ENCODE measurements around the gene MYO1D.

The MYO1D gene

GRCh38 chr17:32819035-32819434 lies 57.9 kb downstream of the MYO1D start:
- DNase-seq (ENCODE audit: low spot score): peak; percentile 78

GRCh38 chr17:32815460-32815859 lies 61.5 kb downstream of the MYO1D start:
- DNase-seq (ENCODE audit: low spot score): no peak

- DNase-seq (ENCODE audit: low spot score): no peak
Measured at GRCh38 chr17:32814836-32815235, 62.1 kb downstream of the MYO1D start.

- DNase-seq (ENCODE audit: low spot score): no peak
Measured at GRCh38 chr17:32813021-32813420, 63.9 kb downstream of the MYO1D start.

GRCh38 chr17:32810690-32811089 lies 66.2 kb downstream of the MYO1D start:
- no peak for DNase-seq (ENCODE audit: low spot score)

GRCh38 chr17:32807577-32807976 lies 69.3 kb downstream of the MYO1D start:
- no peak for DNase-seq (ENCODE audit: low spot score)

GRCh38 chr17:32806646-32807045 lies 70.3 kb downstream of the MYO1D start:
- DNase-seq (ENCODE audit: low spot score): no peak

- DNase-seq (ENCODE audit: low spot score): no peak
Measured at GRCh38 chr17:32805029-32805976, 71.6 kb downstream of the MYO1D start.

- DNase-seq (ENCODE audit: low spot score): no peak
Measured at GRCh38 chr17:32803544-32803943, 73.4 kb downstream of the MYO1D start.

GRCh38 chr17:32802306-32802705 lies 74.6 kb downstream of the MYO1D start:
- no peak for DNase-seq (ENCODE audit: low spot score)

- no peak for DNase-seq (ENCODE audit: low spot score)
Measured at GRCh38 chr17:32801641-32802040, 75.3 kb downstream of the MYO1D start.

GRCh38 chr17:32801193-32801592 lies 75.7 kb downstream of the MYO1D start:
- no peak for DNase-seq (ENCODE audit: low spot score)

- DNase-seq (ENCODE audit: low spot score): no peak
Measured at GRCh38 chr17:32798938-32799337, 78.0 kb downstream of the MYO1D start.

- DNase-seq (ENCODE audit: low spot score): no peak
Measured at GRCh38 chr17:32795339-32795979, 81.5 kb downstream of the MYO1D start.

GRCh38 chr17:32794533-32795246 lies 82.2 kb downstream of the MYO1D start:
- no peak for DNase-seq (ENCODE audit: low spot score)

- no peak for DNase-seq (ENCODE audit: low spot score)
Measured at GRCh38 chr17:32793841-32794240, 83.1 kb downstream of the MYO1D start.

- no peak for DNase-seq (ENCODE audit: low spot score)
Measured at GRCh38 chr17:32792207-32792606, 84.7 kb downstream of the MYO1D start.

- DNase-seq (ENCODE audit: low spot score): no peak
Measured at GRCh38 chr17:32786169-32786568, 90.8 kb downstream of the MYO1D start.

GRCh38 chr17:32784113-32784512 lies 92.8 kb downstream of the MYO1D start:
- DNase-seq (ENCODE audit: low spot score): no peak

- DNase-seq (ENCODE audit: low spot score): peak; percentile 81
Measured at GRCh38 chr17:32783602-32784001, 93.3 kb downstream of the MYO1D start.

GRCh38 chr17:32780721-32781120 lies 96.2 kb downstream of the MYO1D start:
- DNase-seq (ENCODE audit: low spot score): no peak

GRCh38 chr17:32777922-32778321 lies 99.0 kb downstream of the MYO1D start:
- DNase-seq (ENCODE audit: low spot score): no peak

- DNase-seq (ENCODE audit: low spot score): no peak
Measured at GRCh38 chr17:32777436-32777835, 99.5 kb downstream of the MYO1D start.

Measured in hematopoietic multipotent progenitor cell treated with erythropoietin and hydrocortisone succinate and interleukin-3 and kit ligand, for 17 days (in vitro differentiated cells).